ENCODE measurements around the gene TECPR2.
"Not testable (repeated sequence)": the region's sequence is repeated elsewhere in the genome, so short reads cannot be mapped to it uniquely, and the experiment has no call there.

The TECPR2 gene

GRCh38 chr14:102362545-102363181 is at the start of gene TECPR2, which contains the start of gene CINP:
Gene TECPR2 (plus strand): TSS chr14:102362941. CDS start chr14:102376722, 13,781 bp downstream.
Gene CINP (minus strand): TSS chr14:102362890. CDS start chr14:102362851, 39 bp downstream.
- DNase-seq: peak; percentile 92

- peak; percentile 72 for DNase-seq
Observed at GRCh38 chr14:102314242-102315011, 48.3 kb upstream of the TECPR2 start.

- DNase-seq: no peak
Observed at GRCh38 chr14:102315121-102315520, 47.6 kb upstream of the TECPR2 start.

- DNase-seq: no peak
Observed at GRCh38 chr14:102316338-102316742, 46.4 kb upstream of the TECPR2 start.

GRCh38 chr14:102316743-102317563 is 45.8 kb upstream of the TECPR2 start:
- peak; percentile 77 for DNase-seq

- no peak for DNase-seq
Observed at GRCh38 chr14:102317564-102318248, 45.0 kb upstream of the TECPR2 start.

GRCh38 chr14:102318781-102319276 is 43.9 kb upstream of the TECPR2 start:
- DNase-seq: no peak

GRCh38 chr14:102319351-102320032 is 43.2 kb upstream of the TECPR2 start, which contains the start of gene ZNF839:
Gene ZNF839 (plus strand): TSS chr14:102319746. CDS start chr14:102319766, 20 bp downstream.
- DNase-seq: peak; percentile 68

- no peak for DNase-seq
Observed at GRCh38 chr14:102320033-102320660, 42.6 kb upstream of the TECPR2 start.

- DNase-seq: no peak
Observed at GRCh38 chr14:102320671-102321455, 41.9 kb upstream of the TECPR2 start.

GRCh38 chr14:102321456-102322422 is 41.0 kb upstream of the TECPR2 start:
- no peak for DNase-seq

- DNase-seq: peak; percentile 42
Observed at GRCh38 chr14:102323102-102323501, 39.6 kb upstream of the TECPR2 start.

- no peak for DNase-seq
Observed at GRCh38 chr14:102325791-102326345, 36.9 kb upstream of the TECPR2 start.

GRCh38 chr14:102326583-102326982 is 36.2 kb upstream of the TECPR2 start:
- DNase-seq: no peak

GRCh38 chr14:102329381-102329780 is 33.4 kb upstream of the TECPR2 start:
- DNase-seq: not testable (repeated sequence)

- no peak for DNase-seq
Observed at GRCh38 chr14:102330806-102331205, 31.9 kb upstream of the TECPR2 start.

GRCh38 chr14:102333390-102333789 is 29.4 kb upstream of the TECPR2 start:
- no peak for DNase-seq

GRCh38 chr14:102333795-102334705 is 28.7 kb upstream of the TECPR2 start:
- no peak for DNase-seq
